Liver (tissue), 3 donors: Measurements from ENCODE around the gene SRSF3.

Experiments used
- HNF4G ChIP-seq: IDR thresholded peaks from 2 replicates; pipeline ENCODE4 v1.6.1; 2016; ENCODE audit warnings: antibody characterized with exemption
- TAF1 ChIP-seq: conservative IDR thresholded peaks from 2 replicates; pipeline ENCODE4 v1.6.1; 2016; ENCODE audit warnings: antibody characterized with exemption, mild to moderate bottlenecking
- TF ChIP-seq, protein P1 (sequence below): fragments of 150-350 bp; IDR thresholded peaks from 2 replicates; pipeline ENCODE4 v1.5.1; 2017; ENCODE audit warnings: improper control_type of control experiment, low read depth, low read length; ENCODE audit not compliant: missing input control
- TF ChIP-seq, protein P2 (sequence below): IDR thresholded peaks from 2 replicates; pipeline ENCODE4 v1.6.1; 2016; ENCODE audit warnings: antibody characterized with exemption
- donor health status: healthy.
- donor health status: healthy.

DNA sequence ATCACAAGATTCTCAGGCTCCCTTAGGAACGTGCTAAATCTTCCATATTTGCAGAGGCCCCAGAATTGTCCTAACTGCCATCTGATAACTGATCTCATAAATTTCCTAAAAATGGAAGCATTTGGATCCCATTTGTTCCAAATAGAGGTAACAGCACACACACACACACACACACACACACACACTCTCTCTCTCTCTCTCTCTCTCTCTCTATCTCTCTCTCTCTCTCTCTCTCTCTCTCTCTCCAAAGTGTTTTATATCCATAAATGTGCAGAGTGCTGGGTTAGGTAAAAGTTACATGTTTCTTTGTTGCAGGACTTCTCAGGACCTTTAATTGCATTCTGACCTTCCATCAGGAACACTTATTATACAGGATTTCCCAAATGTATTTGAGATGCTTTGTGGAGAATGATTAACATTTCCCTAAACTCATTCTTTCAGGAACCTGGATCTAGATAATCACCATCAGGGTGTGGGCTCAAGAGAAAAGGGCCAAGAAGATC is 38.4 kb upstream of the SRSF3 start:
- TF ChIP-seq, protein P1, sequence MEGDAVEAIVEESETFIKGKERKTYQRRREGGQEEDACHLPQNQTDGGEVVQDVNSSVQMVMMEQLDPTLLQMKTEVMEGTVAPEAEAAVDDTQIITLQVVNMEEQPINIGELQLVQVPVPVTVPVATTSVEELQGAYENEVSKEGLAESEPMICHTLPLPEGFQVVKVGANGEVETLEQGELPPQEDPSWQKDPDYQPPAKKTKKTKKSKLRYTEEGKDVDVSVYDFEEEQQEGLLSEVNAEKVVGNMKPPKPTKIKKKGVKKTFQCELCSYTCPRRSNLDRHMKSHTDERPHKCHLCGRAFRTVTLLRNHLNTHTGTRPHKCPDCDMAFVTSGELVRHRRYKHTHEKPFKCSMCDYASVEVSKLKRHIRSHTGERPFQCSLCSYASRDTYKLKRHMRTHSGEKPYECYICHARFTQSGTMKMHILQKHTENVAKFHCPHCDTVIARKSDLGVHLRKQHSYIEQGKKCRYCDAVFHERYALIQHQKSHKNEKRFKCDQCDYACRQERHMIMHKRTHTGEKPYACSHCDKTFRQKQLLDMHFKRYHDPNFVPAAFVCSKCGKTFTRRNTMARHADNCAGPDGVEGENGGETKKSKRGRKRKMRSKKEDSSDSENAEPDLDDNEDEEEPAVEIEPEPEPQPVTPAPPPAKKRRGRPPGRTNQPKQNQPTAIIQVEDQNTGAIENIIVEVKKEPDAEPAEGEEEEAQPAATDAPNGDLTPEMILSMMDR: no peak
- TF ChIP-seq HNF4G (no peak), TAF1 (no peak)
- TF ChIP-seq, protein P2, sequence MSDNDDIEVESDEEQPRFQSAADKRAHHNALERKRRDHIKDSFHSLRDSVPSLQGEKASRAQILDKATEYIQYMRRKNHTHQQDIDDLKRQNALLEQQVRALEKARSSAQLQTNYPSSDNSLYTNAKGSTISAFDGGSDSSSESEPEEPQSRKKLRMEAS: no peak
